PC-9 (cell line): ENCODE results near the gene ELK4. TPM values are rescaled to one million over a fixed set of nuclear protein-coding genes. Genes with fewer than 3 reads are reported as not detected.

Experiments used
- BruUV-seq: library from RNA; stranded (reverse); fragments of 400-500 nt; replicated peaks from 2 replicates; lab custom pipeline; 2021; lab: Mats Ljungman, UMichigan
- CTCF ChIA-PET: fragments of 300-600 bp; sonication (Branson Sonifier 250); formaldehyde crosslinking; loops from one replicate; lab custom pipeline; 2022; ENCODE audit warnings: antibody characterized with exemption; lab: Charles Lee
- POLR2A ChIA-PET: fragments of 300-600 bp; sonication (Branson Sonifier 250); formaldehyde crosslinking; loops from one replicate; lab custom pipeline; 2022; ENCODE audit warnings: antibody characterized with exemption; ENCODE audit not compliant: unreplicated experiment; lab: Charles Lee
- DNase-seq, 2 experiments: peaks; one replicate each; pipeline versions ENCODE4 v3.0.0 to v3.0.0-alpha.2; 2015 to 2022; ENCODE audit warnings: mixed read lengths in 1 of 2
- H2AFZ ChIP-seq: fragments of 200-600 bp; sonication (generic); 2 replicates; pipeline ENCODE4 v1.8.1; 2017; ENCODE audit warnings: antibody characterized with exemption
- H3F3A ChIP-seq: fragments of 200-600 bp; sonication (generic); 2 replicates; pipeline ENCODE4 v1.8.1; 2017; ENCODE audit warnings: antibody characterized with exemption, mild to moderate bottlenecking, low read depth; ENCODE audit not compliant: insufficient read depth
- H3K27ac ChIP-seq: fragments of 200-600 bp; sonication (generic); 2 replicates; pipeline ENCODE4 v1.6.1; 2016; ENCODE audit warnings: mixed run types
- H3K27me3 ChIP-seq: fragments of 200-600 bp; sonication (generic); 2 replicates; pipeline ENCODE4 v1.6.1; 2016; ENCODE audit warnings: low read depth, mixed run types; ENCODE audit not compliant: insufficient read depth
- H3K36me3 ChIP-seq: fragments of 200-600 bp; sonication (generic); 2 replicates; pipeline ENCODE4 v1.6.1; 2016; ENCODE audit warnings: low read depth, mixed run types
- H3K4me1 ChIP-seq: fragments of 200-600 bp; sonication (generic); replicated peaks from 2 replicates; pipeline ENCODE4 v1.6.1; 2016; ENCODE audit warnings: mixed run types; ENCODE audit not compliant: insufficient read depth
- H3K4me2 ChIP-seq: fragments of 200-600 bp; sonication (generic); 2 replicates; pipeline ENCODE4 v1.6.1; 2017; ENCODE audit warnings: mixed run types
- H3K4me3 ChIP-seq: fragments of 200-600 bp; sonication (generic); 2 replicates; pipeline ENCODE4 v1.6.1; 2016; ENCODE audit warnings: mixed run types
- H3K79me2 ChIP-seq: fragments of 200-600 bp; sonication (generic); 2 replicates; pipeline ENCODE4 v1.6.1; 2017; ENCODE audit warnings: low read depth, mixed run types
- H3K9me2 ChIP-seq: fragments of 200-600 bp; sonication (generic); 2 replicates; pipeline ENCODE4 v1.8.1; 2017; ENCODE audit warnings: mild to moderate bottlenecking; ENCODE audit not compliant: insufficient read depth
- H3K9me3 ChIP-seq: fragments of 200-600 bp; sonication (generic); 2 replicates; pipeline ENCODE4 v1.8.1; 2016; ENCODE audit warnings: low read depth; ENCODE audit not compliant: insufficient read depth
- H4K20me1 ChIP-seq: fragments of 200-600 bp; sonication (generic); 2 replicates; pipeline ENCODE4 v1.8.1; 2017; ENCODE audit not compliant: insufficient read depth
- EZH2 ChIP-seq: fragments of 200-600 bp; sonication (generic); IDR thresholded peaks from 2 replicates; pipeline ENCODE4 v1.8.0; 2017; ENCODE audit warnings: antibody characterized with exemption, low read depth
- intact Hi-C: fragments of 100-400 bp; cut with micrococcal nuclease; formaldehyde crosslinking; loops from one replicate; pipeline ENCODE4 v1.10.0; 2022; ENCODE audit not compliant: unreplicated experiment
- total RNA-seq: library from RNA; stranded (reverse); gene quantifications from 2 replicates; pipeline ENCODE4 v1.2.3, GENCODE V29; 2021
- TF ChIP-seq, protein P1 (sequence below): fragments of 200-600 bp; sonication (generic); conservative IDR thresholded peaks from 2 replicates; pipeline ENCODE4 v1.6.1; 2017; ENCODE audit warnings: mixed run types, antibody characterized with exemption, mild to moderate bottlenecking, moderate library complexity

The ELK4 gene
- total RNA-seq, 1 experiment from 2014 or later = 48.1 TPM

DNA sequence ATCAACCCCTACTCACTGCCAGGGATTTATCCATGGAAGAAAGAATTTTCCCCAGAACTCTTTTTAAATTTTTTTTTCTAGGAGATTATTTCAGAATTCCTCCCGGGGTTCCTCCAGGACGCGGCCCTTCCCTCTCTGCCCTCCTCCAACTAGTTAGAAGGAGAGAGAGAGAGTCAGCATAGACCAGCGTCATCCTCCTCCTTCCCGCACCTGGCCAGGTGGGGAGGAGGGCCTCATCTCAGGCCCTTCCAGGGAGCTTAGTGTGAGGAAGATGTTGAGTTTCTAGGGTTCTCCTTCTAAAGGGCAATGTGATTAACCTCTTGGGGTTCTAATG, 63.7 kb downstream of the ELK4 start:
- no peaks in the 10 kb centered on the region for H3K9me3 ChIP-seq
- H3K27ac ChIP-seq = no peak overlapping the region
- H3K9me2 ChIP-seq = no peaks in the 10 kb centered on the region
- H2AFZ ChIP-seq = no peak overlapping the region
- BruUV-seq = no TSS peak
- no peak overlapping the region for H3K4me3 ChIP-seq
- peaks cover 21% of the 10 kb centered on the region for H3K4me1 ChIP-seq
- POLR2A ChIA-PET = no interaction called here
- no peaks in the 10 kb centered on the region for H3K36me3 ChIP-seq
- no peaks in the 10 kb centered on the region for H4K20me1 ChIP-seq
- H3K4me2 ChIP-seq = no peak overlapping the region
- TF ChIP-seq, protein P1, sequence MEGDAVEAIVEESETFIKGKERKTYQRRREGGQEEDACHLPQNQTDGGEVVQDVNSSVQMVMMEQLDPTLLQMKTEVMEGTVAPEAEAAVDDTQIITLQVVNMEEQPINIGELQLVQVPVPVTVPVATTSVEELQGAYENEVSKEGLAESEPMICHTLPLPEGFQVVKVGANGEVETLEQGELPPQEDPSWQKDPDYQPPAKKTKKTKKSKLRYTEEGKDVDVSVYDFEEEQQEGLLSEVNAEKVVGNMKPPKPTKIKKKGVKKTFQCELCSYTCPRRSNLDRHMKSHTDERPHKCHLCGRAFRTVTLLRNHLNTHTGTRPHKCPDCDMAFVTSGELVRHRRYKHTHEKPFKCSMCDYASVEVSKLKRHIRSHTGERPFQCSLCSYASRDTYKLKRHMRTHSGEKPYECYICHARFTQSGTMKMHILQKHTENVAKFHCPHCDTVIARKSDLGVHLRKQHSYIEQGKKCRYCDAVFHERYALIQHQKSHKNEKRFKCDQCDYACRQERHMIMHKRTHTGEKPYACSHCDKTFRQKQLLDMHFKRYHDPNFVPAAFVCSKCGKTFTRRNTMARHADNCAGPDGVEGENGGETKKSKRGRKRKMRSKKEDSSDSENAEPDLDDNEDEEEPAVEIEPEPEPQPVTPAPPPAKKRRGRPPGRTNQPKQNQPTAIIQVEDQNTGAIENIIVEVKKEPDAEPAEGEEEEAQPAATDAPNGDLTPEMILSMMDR = no peak
- TF ChIP-seq EZH2 = no peak
- H3K79me2 ChIP-seq = no peaks in the 10 kb centered on the region
- intact Hi-C loops = no loop called here
- peaks cover 19% of the 10 kb centered on the region for H3F3A ChIP-seq
- H3K27me3 ChIP-seq = no peaks in the 10 kb centered on the region; the same call in 1 of the 2 replicates
- DNase-seq = no peak
- CTCF ChIA-PET = no interaction called here

DNA sequence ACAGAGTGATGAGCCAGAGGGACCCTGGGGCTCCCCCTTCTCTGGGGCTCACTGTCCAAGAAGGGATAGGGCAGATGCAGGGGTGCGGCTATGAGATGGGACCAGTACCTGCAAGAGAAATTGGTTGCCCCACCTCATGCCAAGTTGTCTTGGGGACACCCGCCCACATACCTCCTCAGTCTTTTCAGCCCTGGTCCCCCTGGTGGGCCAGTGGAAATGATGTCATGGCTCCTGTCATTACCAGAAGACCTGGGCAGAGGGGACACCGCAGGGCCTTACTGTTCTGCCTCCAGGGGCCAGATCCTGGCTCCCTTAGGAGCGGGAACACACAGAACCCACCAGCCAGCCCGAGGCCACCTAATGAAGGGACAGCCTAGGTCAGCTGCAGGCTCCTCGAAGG, 64.1 kb downstream of the ELK4 start:
- Histone ChIP-seq H3K27ac (no peak overlapping the region), H4K20me1 (no peaks in the 10 kb centered on the region), H3K9me3 (no peaks in the 10 kb centered on the region), H2AFZ (no peak overlapping the region), H3F3A (peaks cover 23% of the 10 kb centered on the region), H3K79me2 (no peaks in the 10 kb centered on the region), H3K4me1 (peaks cover 21% of the 10 kb centered on the region), H3K4me2 (no peak overlapping the region), H3K4me3 (no peak overlapping the region), H3K36me3 (no peaks in the 10 kb centered on the region), H3K27me3 (no peaks in the 10 kb centered on the region; the same call in 1 of the 2 replicates), H3K9me2 (no peaks in the 10 kb centered on the region)
- intact Hi-C loops = no loop called here
- TF ChIP-seq, protein P1 = no peak
- TF ChIP-seq EZH2 = no peak
- CTCF ChIA-PET = interaction anchor here (0.6 kb wide), 1 partner anchor 61 kb away, joined by 4 read pairs; no protein-coding TSS in a partner anchor
- no TSS peak for BruUV-seq
- no peak for DNase-seq
- POLR2A ChIA-PET = no interaction called here

DNA sequence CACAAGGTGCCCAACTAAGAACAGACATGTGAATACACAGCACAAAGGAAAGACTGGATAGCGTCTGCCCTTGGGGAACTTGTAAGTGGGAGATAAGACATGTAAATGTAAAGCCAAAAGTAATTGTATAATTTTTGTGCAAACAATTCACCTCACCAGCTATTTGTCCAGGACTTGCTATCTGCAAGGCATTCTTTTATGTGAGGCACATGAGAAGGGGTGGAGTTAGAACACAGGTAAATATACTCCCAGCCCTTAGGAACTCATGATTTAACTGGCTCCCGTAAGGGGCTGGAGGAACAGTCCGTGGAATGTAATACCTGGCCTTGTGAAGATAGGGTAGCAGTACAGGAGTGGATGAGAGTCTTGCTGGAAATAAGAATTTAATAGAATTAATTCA, 66.0 kb downstream of the ELK4 start:
- Histone ChIP-seq H3F3A (peaks cover 25% of the 10 kb centered on the region), H3K79me2 (no peaks in the 10 kb centered on the region), H3K9me3 (no peaks in the 10 kb centered on the region), H2AFZ (no peak overlapping the region), H3K4me1 (peaks cover 21% of the 10 kb centered on the region), H3K4me2 (no peak overlapping the region), H3K9me2 (no peaks in the 10 kb centered on the region), H4K20me1 (no peaks in the 10 kb centered on the region), H3K27me3 (no peaks in the 10 kb centered on the region; the same call in 1 of the 2 replicates), H3K27ac (no peak overlapping the region), H3K4me3 (no peak overlapping the region), H3K36me3 (no peaks in the 10 kb centered on the region)
- no peak for TF ChIP-seq EZH2
- TF ChIP-seq, protein P1 = no peak
- CTCF ChIA-PET = no interaction called here
- no TSS peak for BruUV-seq
- POLR2A ChIA-PET = no interaction called here
- intact Hi-C loops = no loop called here
- no peak for DNase-seq
